HG03442 (cell line): ENCODE results near the gene PLA2R1.

ENCODE experiments used
- ATAC-seq: cut with Tn5 transposase; IDR thresholded peaks from one replicate; pipeline ENCODE4 v1.9.1; 2021; ENCODE audit warnings: mild to moderate bottlenecking, moderate library complexity; ENCODE audit not compliant: unreplicated experiment

PLA2R1 gene

GRCh38 chr2:160062292-160063005 is at the start of gene PLA2R1:
Gene PLA2R1 (minus strand): TSS chr2:160062615. CDS start chr2:160062403, 212 bp downstream.
- ATAC-seq: no peak

GRCh38 chr2:160110674-160111239 is 48.3 kb upstream of the PLA2R1 start:
- no peak for ATAC-seq

- peak; percentile 78 for ATAC-seq
Measured at GRCh38 chr2:160109939-160110673, 47.7 kb upstream of the PLA2R1 start.

GRCh38 chr2:160109243-160109642 is 46.8 kb upstream of the PLA2R1 start:
- ATAC-seq: no peak

DNA sequence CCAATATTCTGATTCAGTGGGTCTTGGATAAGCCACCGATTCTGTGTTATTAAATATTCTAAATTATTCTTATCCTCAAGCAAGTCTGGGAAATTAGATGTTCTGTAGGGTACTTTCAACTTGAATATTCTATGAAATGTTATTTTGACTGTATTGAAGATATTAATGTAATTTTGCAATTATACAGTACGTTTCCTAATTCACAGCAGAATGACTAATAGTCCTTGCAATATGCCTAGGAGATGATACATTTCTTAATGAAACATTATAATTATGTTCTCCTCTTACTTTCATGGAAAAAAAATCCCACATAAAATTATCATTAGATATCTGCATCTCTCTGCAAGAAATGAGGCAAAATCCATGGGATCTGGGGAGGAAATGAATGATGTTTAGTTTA is 46.2 kb upstream of the PLA2R1 start:
- ATAC-seq: no peak

GRCh38 chr2:160105366-160105765 is 43.0 kb upstream of the PLA2R1 start:
- no peak for ATAC-seq

GRCh38 chr2:160104115-160104514 is 41.7 kb upstream of the PLA2R1 start:
- ATAC-seq: no peak

- ATAC-seq: no peak
Measured at GRCh38 chr2:160097326-160097725, 34.9 kb upstream of the PLA2R1 start.

- no peak for ATAC-seq
Measured at GRCh38 chr2:160096409-160096808, 34.0 kb upstream of the PLA2R1 start.

DNA sequence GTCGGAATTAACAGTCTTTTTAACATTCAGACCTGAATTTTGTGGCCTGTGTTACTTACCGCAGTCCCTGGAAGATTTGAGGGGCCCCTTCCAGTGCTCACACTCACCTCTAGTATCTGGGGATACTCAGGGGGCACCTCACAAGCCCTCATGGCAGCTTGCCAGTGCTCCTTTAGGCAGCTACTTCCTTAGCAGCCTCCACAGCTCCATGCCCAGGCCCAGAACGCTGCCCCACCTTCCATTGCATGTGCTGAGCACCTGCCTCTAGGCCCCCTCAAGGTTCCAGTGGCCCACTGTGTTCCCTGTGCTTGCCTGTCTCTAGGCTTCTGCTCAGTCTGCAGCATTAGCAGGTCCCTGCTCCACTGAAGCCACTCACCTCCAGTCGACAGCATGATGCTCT is 30.0 kb upstream of the PLA2R1 start:
- ATAC-seq: no peak

DNA sequence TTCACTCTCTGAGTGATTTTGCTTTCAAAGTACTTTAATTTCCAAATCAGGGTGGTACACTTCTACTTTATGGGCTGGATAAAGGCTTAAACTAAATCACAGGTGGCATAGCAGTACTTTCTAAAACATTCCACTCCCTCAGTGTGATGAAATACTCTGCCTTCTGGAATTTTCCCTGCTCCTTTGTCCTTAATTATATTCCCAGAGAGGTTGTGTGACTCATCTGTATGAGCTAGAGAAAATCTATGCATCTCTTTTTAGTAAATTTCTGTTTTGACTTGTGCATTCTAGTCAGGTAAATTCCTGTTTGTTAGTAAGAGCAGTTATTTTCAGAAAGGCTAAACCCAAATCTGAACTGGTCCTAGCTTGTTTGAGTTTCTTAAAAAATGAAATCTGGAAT is 29.0 kb upstream of the PLA2R1 start:
- ATAC-seq: no peak

DNA sequence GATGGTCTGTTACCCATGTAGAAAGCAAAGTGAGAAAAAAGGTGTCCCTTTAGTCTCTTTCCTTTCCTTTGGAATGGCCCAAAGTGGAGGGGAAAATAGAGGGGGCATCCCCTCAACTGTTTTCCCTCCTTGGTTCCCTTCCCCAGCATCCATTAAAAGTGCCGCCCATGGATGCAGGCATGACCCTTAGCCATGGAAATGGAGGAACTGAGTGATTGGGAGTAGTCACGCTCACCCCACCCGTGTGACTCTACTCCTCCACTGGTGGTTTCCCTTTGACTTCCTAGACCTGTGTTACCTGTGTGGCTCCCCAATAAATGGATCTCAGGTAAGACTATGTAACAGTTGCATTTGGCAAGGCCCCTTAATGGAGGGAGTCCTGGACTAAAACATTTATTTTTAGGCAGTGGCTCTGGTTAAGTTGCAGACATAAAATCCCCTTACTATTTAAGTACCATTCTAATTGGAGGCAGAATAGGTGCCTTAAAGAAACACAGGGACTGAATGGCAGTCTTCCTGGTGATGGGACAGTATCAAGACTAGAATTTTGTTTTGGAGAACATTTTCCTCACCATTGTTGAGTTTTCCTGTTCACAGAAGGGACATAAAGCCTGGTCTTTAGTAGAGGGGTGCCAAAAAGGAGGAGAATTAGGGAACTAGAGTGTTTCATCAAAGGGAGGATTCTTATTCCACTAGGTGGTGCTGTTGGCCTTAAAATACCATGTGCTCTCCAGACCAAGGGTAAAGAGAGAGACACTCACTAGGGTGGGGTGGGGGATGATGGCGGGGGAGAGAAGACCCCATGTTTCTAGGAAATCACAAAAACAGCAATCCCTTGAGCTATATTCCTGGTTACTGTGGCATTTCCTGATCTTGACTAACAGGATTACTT is 25.7 kb upstream of the PLA2R1 start:
- no peak for ATAC-seq

DNA sequence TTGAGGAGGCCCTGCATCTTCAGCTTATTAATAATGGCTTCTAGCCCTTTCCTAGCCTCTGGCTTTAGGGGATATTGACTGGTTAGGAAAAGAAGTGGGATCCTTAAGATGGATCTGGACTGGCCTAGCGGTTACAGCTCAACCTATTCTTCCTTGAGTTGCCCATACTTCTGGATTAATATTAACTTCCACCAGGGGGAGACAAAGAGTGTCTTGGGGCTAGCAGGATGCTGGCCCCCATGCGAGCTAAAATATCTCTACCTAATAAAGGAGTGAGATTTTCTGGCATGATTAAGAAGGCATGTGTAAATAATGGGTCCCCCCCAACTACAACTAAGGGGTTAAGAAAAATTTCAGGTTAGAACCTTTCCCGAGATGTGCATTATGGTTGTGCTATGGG is 23.2 kb upstream of the PLA2R1 start:
- no peak for ATAC-seq

DNA sequence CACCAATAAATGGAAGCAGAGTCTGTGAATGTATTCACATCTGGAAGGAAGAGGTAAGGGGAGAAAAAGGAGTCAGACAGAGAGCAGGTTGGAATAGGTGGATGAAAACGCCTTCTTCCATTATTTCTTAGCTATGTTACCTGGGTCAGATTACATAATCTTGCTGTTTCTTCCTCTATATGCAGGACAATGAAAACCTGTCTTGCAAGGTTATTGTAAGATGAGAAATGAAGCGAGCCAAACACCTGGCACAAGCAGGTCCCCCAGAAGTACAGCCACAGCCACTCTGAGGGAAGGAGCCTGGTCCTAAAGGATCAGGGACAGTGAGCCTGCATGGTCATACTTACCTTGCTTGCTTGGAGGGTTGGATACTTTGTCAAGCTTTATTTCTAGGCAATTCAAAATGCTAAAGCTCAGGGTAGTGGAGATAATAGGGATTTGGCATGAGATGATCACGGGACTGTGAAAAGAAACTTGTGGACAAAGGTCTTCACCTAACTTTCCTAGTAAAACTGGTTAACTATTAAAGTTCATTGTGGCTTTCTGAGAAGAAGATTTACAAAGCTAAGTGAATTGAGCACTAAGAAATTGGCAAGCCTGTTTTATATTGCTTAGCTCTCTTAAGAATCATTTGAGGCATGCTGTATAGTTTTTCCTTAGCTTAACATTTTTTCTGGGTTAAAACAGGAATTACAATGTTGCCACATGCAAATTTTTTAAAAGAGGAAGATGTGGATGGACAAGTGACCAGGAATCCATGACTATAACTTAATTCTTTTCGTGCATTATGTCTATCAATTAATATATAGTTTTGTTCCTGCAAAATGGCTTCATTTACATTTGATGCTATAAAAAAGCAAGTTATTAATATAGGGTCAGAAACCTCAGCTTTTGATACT is 15.7 kb upstream of the PLA2R1 start:
- no peak for ATAC-seq

- ATAC-seq: no peak
Measured at GRCh38 chr2:160076914-160077313, 14.5 kb upstream of the PLA2R1 start.

DNA sequence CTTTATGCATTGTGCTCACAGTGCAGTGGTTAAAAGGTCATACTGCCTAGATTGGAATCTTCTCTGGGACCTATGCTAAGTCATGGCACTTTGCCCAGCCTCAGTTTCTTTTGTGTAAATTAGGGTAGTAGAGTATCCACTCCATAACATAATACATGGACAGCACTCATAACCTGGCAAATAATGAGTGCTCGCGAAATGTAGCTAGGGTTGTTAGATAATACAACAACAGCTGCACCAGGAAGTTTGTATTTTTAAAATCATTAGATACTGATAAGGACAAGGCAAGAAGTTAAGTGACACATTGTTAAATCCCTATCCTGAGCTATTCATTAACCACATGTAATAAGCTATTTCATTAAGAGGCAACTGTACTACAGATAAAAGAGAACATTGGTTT is 13.8 kb upstream of the PLA2R1 start:
- ATAC-seq: no peak

GRCh38 chr2:160075171-160075570 is 12.8 kb upstream of the PLA2R1 start:
- ATAC-seq: no peak

DNA sequence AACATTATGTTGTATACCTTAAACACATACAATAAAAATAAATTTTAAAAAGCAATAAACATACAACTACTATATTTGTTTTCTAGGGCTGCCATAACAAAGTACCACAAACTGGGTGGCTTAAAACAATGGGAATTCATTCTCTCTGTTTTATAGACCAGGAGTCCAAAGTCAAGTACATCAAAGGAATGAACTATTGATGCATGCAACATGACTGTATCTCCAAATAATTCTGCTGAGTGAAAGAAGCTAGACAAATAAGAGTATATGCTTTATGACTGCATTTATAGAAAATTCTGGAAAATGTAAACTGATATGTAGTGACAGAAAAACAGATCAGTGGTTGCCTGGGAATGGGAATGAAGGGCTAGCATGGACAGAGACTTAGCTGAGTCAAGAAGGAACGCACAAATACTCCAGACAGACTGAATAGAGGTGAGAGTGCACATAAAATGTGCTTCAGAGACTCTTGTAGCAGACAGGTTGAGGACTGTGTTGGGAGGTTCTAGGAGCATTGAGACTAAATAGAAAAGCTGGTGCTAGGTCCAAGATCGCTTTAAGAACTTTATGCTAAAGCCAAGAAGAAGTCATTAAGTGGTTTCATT is 11.0 kb upstream of the PLA2R1 start:
- ATAC-seq: no peak

DNA sequence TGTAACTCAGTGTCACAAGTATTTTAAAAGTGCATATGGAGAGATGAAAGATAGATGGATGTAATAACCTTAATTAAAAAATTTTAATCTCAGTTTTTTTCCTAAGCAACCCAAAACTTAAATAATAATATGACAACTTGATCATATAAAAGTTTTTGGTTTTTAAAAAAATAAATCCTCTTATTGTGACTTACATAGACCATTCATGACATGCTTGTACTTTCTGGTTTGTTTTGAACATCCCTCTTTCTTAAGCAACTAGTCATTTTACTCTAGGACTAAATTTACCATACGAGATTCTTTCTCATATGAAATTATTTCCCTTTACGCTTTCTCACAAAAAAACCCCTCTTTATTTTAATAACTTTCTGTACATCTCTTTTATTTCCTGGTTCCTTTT is 6.5 kb upstream of the PLA2R1 start:
- ATAC-seq: no peak

DNA sequence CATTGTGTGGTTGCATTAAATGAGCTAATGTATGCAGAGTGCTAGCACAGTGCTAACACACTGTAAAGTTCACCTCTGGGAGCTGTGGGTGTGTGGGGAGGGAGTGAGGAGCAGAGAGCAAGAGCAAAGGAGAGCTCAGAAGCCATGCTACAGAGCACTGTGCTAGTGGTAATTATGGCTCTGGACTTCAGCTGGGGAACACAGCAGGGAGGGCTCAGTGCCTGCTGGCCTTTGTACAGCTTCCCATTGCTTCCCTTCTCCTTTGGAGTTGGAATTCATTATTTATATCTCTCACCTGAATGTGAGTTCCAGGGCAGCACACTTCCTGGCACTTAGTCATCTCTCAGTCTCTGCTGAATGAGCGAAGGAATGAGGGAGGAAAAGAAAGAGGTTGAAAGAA is 2.5 kb upstream of the PLA2R1 start:
- ATAC-seq: no peak
